Measurements from ENCODE around the gene HSPA8. TPM values are rescaled to one million over a fixed set of nuclear protein-coding genes. Genes with fewer than 3 reads are reported as not detected.

The HSPA8 gene
- total RNA-seq, 3 donors from 2014 or later (not counting 1 experiment from before 2014, with no cell fraction given): 577 to 684 (median 633) TPM

DNA sequence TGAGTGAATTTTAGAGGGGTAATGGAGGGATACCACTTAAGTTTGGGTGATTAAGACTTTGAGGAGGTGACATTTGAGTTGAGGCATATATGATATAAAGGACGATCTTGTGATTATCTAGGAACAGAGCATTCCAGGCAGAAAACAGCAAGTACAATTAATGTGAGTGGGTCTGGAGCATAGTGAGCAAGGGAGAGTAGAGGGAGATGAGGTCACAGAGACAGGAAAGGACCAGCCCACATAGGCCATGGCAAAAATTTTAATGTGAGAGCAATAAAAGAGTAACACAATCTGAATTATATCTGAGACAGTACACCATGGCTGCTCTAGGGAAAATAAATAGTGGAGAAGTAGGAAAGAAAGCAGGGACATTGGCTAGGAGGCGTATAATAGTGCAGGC is 14.5 kb upstream of the HSPA8 start:
- no peak for DNase-seq
- no peak for ATAC-seq
- Histone ChIP-seq H3K4me3 (ENCODE audit: low read length) (no peak overlapping the region), H3K27me3 (ENCODE audit: control insufficient read depth, insufficient read depth, low read length) (no peaks in the 10 kb centered on the region), H3K36me3 (ENCODE audit: control insufficient read depth, insufficient read depth, low read length) (no peaks in the 10 kb centered on the region), H3K4me1 (ENCODE audit: control insufficient read depth, insufficient read depth, low read length) (no peaks in the 10 kb centered on the region), H3K9me3 (ENCODE audit: control insufficient read depth, insufficient read depth, low read length) (no peaks in the 10 kb centered on the region), H3K27ac (ENCODE audit: low read length) (no peak overlapping the region)
- H3K36me3 Mint-ChIP-seq: no peaks in the 10 kb centered on the region
- no peak overlapping the region for H3K27ac Mint-ChIP-seq
- H3K4me1 Mint-ChIP-seq: no peaks in the 10 kb centered on the region
- intact Hi-C loops (cut with micrococcal nuclease): no loop called here
- no peaks in the 10 kb centered on the region for H3K27me3 Mint-ChIP-seq (ENCODE audit: low read depth in 2 of 2)
- no peak overlapping the region for H3K4me3 Mint-ChIP-seq
- no peaks in the 10 kb centered on the region for H3K9me3 Mint-ChIP-seq
- TF ChIP-seq, protein P1, sequence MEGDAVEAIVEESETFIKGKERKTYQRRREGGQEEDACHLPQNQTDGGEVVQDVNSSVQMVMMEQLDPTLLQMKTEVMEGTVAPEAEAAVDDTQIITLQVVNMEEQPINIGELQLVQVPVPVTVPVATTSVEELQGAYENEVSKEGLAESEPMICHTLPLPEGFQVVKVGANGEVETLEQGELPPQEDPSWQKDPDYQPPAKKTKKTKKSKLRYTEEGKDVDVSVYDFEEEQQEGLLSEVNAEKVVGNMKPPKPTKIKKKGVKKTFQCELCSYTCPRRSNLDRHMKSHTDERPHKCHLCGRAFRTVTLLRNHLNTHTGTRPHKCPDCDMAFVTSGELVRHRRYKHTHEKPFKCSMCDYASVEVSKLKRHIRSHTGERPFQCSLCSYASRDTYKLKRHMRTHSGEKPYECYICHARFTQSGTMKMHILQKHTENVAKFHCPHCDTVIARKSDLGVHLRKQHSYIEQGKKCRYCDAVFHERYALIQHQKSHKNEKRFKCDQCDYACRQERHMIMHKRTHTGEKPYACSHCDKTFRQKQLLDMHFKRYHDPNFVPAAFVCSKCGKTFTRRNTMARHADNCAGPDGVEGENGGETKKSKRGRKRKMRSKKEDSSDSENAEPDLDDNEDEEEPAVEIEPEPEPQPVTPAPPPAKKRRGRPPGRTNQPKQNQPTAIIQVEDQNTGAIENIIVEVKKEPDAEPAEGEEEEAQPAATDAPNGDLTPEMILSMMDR (IDR thresholded peaks at IDR 0.05): no peak
- WGBS (ENCODE audit: insufficient coverage): 94% methylated on average over 2 of the region's 2 CpGs

DNA sequence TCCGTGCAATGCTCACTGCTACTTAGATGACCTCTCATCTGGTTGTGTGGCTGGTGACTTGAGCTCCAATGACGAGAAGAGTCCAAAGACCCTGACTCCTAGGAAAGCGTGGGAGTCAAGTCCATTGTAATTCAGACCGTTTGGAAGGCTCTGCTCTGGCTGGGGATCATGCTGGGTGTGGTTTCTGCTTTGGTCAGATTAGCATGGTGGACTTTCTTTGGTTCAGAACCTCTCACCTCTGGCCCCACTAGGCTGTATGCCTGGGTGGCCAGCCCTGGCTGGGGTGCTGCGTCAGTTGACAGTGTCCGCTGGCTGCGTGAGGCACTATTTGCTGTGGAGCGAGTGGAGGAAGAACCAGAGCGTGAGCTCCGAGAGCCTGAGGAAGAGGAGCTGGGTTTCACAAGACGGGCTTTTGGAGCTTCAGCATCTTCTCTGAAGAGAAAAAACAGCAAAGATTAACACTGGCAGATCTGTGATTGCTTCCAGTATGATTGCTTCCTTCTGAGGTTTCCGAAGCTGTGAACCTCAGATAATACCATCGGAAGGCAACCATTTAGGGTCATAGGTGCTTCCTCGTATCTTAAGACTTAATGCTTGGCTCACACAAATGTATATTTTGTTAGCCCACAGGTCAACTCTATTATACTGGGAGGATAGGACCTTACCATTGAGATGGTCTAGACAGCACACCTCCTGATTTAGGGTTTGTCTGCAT is 11.6 kb upstream of the HSPA8 start:
- peaks cover 18 to 20% of the 10 kb centered on the region in 2 donors for H3K4me1 Mint-ChIP-seq
- H3K27ac ChIP-seq (ENCODE audit: low read length): no peak overlapping the region
- H3K27ac Mint-ChIP-seq: no peak overlapping the region
- no peak overlapping the region for H3K4me3 ChIP-seq (ENCODE audit: low read length)
- H3K9me3 Mint-ChIP-seq: no peaks in the 10 kb centered on the region
- H3K4me3 Mint-ChIP-seq: no peak overlapping the region
- H3K27me3 ChIP-seq (ENCODE audit: control insufficient read depth, insufficient read depth, low read length): no peaks in the 10 kb centered on the region
- no peaks in the 10 kb centered on the region for H3K36me3 ChIP-seq (ENCODE audit: control insufficient read depth, insufficient read depth, low read length)
- intact Hi-C loops (cut with micrococcal nuclease): no loop called here
- no peaks in the 10 kb centered on the region for H3K27me3 Mint-ChIP-seq (ENCODE audit: low read depth in 2 of 2)
- no peaks in the 10 kb centered on the region for H3K9me3 ChIP-seq (ENCODE audit: control insufficient read depth, insufficient read depth, low read length)
- H3K36me3 Mint-ChIP-seq: no peaks in the 10 kb centered on the region
- no peak for ATAC-seq
- TF ChIP-seq, protein P1 (IDR thresholded peaks at IDR 0.05): no peak
- DNase-seq: no peak
- 96% methylated on average over 14 of the region's 14 CpGs for WGBS (ENCODE audit: insufficient coverage)
- H3K4me1 ChIP-seq (ENCODE audit: control insufficient read depth, insufficient read depth, low read length): peaks cover 12% of the 10 kb centered on the region

DNA sequence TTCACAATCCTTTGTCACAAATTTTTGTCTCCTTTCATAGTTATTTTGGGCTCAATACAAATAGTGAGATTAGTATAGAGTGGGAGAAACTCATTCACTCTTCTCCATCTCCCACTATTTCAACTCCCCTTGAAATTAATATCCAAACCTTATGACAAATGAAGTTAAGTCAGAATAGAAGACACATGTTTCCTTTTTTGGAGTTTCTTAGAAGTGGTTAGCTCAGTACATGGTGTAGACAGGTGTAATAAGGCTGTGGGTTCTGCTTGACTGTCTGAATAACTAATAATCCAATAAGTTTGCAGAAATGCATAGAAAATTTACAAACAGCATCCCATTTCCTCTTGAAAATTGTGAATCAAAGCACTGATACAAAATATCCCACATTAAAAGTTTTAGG is 10.8 kb upstream of the HSPA8 start:
- intact Hi-C loops (cut with micrococcal nuclease): no loop called here
- H3K27ac Mint-ChIP-seq: peak overlapping the region in 1 of 2 donors; percentile 96
- Histone ChIP-seq H3K4me1 (ENCODE audit: control insufficient read depth, insufficient read depth, low read length) (peaks cover 12% of the 10 kb centered on the region), H3K27ac (ENCODE audit: low read length) (no peak overlapping the region), H3K36me3 (ENCODE audit: control insufficient read depth, insufficient read depth, low read length) (no peaks in the 10 kb centered on the region), H3K4me3 (ENCODE audit: low read length) (no peak overlapping the region), H3K27me3 (ENCODE audit: control insufficient read depth, insufficient read depth, low read length) (no peaks in the 10 kb centered on the region), H3K9me3 (ENCODE audit: control insufficient read depth, insufficient read depth, low read length) (no peaks in the 10 kb centered on the region)
- H3K4me3 Mint-ChIP-seq: no peak overlapping the region
- peaks cover 20 to 22% of the 10 kb centered on the region in 2 donors for H3K4me1 Mint-ChIP-seq
- no peaks in the 10 kb centered on the region for H3K36me3 Mint-ChIP-seq
- H3K9me3 Mint-ChIP-seq: no peaks in the 10 kb centered on the region
- DNase-seq (no peak), ATAC-seq (no peak)
- TF ChIP-seq, protein P1 (IDR thresholded peaks at IDR 0.05): no peak
- H3K27me3 Mint-ChIP-seq (ENCODE audit: low read depth in 2 of 2): no peaks in the 10 kb centered on the region

DNA sequence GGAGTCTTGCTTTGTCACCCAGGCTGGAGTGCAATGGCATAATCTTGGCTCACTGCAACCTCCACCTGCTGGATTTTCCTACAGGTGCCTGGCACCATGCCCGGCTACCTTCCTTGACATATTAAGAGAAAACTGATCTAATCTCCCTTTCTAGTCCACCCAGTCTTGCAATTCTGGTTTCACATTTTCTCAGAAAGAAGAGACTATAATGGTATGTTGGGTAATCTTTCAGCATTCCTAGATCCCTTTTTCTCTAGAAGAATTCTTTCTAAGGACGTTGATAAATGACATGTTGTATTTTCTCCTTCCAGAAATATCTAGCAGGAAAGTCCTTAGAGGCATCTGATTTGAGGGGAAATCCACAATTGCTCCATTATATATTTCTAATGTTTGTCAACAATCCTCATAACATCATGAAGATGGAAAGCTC is 10.4 kb upstream of the HSPA8 start:
- 100% methylated on average over 1 of the region's 2 CpGs for WGBS (ENCODE audit: insufficient coverage)
- Mint-ChIP-seq H3K4me1 (peaks cover 20 to 22% of the 10 kb centered on the region in 2 donors), H3K9me3 (no peaks in the 10 kb centered on the region), H3K36me3 (no peaks in the 10 kb centered on the region), H3K27me3 (ENCODE audit: low read depth in 2 of 2) (no peaks in the 10 kb centered on the region), H3K27ac (peak overlapping the region in 1 of 2 donors; percentile 96), H3K4me3 (no peak overlapping the region)
- intact Hi-C loops (cut with micrococcal nuclease): no loop called here
- Histone ChIP-seq H3K9me3 (ENCODE audit: control insufficient read depth, insufficient read depth, low read length) (no peaks in the 10 kb centered on the region), H3K27me3 (ENCODE audit: control insufficient read depth, insufficient read depth, low read length) (no peaks in the 10 kb centered on the region), H3K4me3 (ENCODE audit: low read length) (no peak overlapping the region), H3K27ac (ENCODE audit: low read length) (no peak overlapping the region), H3K4me1 (ENCODE audit: control insufficient read depth, insufficient read depth, low read length) (peaks cover 12% of the 10 kb centered on the region), H3K36me3 (ENCODE audit: control insufficient read depth, insufficient read depth, low read length) (no peaks in the 10 kb centered on the region)
- ATAC-seq (no peak), DNase-seq (no peak)
- TF ChIP-seq, protein P1 (IDR thresholded peaks at IDR 0.05): no peak
